Cardiac muscle cell (in vitro differentiated cells and primary cell): ENCODE data around the gene MPL. TPM values are rescaled to one million over a fixed set of nuclear protein-coding genes. Genes with fewer than 3 reads are reported as not detected.

Experiments used
- DNase-seq, 2 donors: peaks; one replicate each; pipeline versions ENCODE4 v3.0.0 to v3.0.0-alpha.2; 2010 to 2017; ENCODE audit warnings: low read depth in 1 of 2, low spot score in 1 of 2
- H3K27ac ChIP-seq: fragments of 200-600 bp; sonication (generic); 2 replicates; pipeline ENCODE4 v1.5.1; 2016
- H3K27me3 ChIP-seq: fragments of 200-600 bp; sonication (generic); 2 replicates; pipeline ENCODE4 v1.6.0; 2016; ENCODE audit warnings: control low read depth
- H3K36me3 ChIP-seq: fragments of 200-600 bp; sonication (generic); 2 replicates; pipeline ENCODE4 v1.5.1; 2016; ENCODE audit warnings: control low read depth
- H3K4me1 ChIP-seq: fragments of 200-600 bp; sonication (generic); 2 replicates; pipeline ENCODE4 v1.8.1; 2017; ENCODE audit warnings: low read depth, mild to moderate bottlenecking, mixed run types
- H3K4me3 ChIP-seq: fragments of 200-600 bp; sonication (generic); 2 replicates; pipeline ENCODE4 v1.5.1; 2016; ENCODE audit warnings: mild to moderate bottlenecking
- H3K9me3 ChIP-seq: fragments of 200-600 bp; sonication (generic); 2 replicates; pipeline ENCODE4 v1.5.1; 2017; ENCODE audit warnings: low read depth, mild to moderate bottlenecking, control low read depth
- polyA plus RNA-seq: library from polyadenylated mRNA; unstranded; fragments of >200 nt; fragmentation: Nextera tagmentation; extraction: Ambion mirVana; gene quantifications from 2 replicates; pipeline ENCODE4 v1.2.1, GENCODE V29; 2016
- total RNA-seq: library from RNA; depleted of rRNA; stranded (reverse); fragments of >200 nt; gene quantifications from 2 replicates; pipeline ENCODE4 v1.2.3, GENCODE V29; 2016
- TF ChIP-seq, protein P1 (sequence below): IDR thresholded peaks from 2 replicates; pipeline ENCODE4 v1.5.1; 2012; ENCODE audit warnings: low read depth, mild to moderate bottlenecking, low read length

The MPL gene
- total and polyA plus RNA-seq, 2 experiments from 2014 or later: not detected

DNA sequence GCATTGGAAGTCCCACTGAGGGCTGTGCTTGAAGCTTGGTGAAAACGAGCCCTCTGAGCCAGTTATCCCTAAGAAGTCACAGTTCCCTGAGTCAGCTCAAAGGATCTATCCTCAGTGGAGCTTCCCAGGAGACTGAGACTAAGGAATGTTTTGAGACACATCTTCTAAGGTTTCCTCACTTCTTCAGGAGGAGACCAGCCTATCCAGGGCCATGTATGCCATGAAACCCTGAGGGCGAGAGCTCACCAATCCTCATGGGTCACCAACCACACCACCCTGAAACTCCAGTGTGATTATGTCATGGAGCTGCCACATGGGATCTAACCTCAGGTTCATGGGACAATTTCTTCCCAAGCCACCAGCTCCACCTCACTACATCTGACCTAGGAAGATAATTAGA, 44.4 kb upstream of the MPL start:
- H3K4me1 ChIP-seq: peaks cover 13% of the 10 kb centered on the region
- H3K27ac ChIP-seq: no peak overlapping the region
- DNase-seq: no peak
- no peak overlapping the region for H3K4me3 ChIP-seq
- H3K36me3 ChIP-seq: no peaks in the 10 kb centered on the region
- no peaks in the 10 kb centered on the region for H3K9me3 ChIP-seq
- TF ChIP-seq, protein P1, sequence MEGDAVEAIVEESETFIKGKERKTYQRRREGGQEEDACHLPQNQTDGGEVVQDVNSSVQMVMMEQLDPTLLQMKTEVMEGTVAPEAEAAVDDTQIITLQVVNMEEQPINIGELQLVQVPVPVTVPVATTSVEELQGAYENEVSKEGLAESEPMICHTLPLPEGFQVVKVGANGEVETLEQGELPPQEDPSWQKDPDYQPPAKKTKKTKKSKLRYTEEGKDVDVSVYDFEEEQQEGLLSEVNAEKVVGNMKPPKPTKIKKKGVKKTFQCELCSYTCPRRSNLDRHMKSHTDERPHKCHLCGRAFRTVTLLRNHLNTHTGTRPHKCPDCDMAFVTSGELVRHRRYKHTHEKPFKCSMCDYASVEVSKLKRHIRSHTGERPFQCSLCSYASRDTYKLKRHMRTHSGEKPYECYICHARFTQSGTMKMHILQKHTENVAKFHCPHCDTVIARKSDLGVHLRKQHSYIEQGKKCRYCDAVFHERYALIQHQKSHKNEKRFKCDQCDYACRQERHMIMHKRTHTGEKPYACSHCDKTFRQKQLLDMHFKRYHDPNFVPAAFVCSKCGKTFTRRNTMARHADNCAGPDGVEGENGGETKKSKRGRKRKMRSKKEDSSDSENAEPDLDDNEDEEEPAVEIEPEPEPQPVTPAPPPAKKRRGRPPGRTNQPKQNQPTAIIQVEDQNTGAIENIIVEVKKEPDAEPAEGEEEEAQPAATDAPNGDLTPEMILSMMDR: no peak
- H3K27me3 ChIP-seq: no peaks in the 10 kb centered on the region

DNA sequence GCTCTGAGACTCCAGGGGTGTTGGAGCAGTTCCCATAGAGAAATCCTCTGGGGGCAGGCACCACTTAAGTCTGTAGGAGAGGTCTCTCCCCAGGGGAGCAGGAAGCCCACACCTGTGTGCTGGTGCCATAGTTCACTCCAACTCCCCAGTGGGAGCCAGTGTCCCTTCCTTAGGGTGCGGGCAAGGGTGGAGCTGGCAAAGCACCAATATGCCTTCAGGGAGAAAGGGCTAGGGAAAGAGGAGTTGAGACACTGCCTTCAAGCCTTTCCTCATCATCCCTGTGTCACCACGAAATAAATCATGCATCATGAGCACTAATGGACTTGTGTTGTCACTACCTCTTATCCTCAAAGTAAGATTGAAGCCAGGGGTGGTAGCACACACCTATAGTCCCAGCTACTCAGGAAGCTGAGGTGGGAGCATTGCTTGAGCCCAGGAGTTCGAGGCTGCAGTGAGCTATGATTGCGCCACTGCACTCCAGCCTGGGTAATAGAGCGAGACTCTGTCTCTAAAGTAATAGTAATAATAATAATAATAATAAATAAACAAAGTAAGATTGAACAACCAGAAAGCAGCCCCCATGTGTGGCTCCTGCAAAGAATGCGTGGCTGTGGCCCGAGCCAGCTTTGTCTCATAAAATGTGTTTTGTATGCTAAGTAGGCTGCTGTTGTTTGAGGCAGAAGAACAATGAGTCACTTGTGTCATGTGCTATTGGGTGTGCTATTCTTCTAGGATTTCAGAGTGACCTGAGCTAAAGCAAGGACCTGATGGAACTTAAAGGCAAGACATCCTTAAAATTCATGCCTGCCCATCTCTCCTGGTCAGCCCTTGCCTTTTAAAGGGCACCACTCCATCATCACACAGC, 43.5 kb upstream of the MPL start:
- H3K4me3 ChIP-seq: no peak overlapping the region
- H3K27ac ChIP-seq: no peak overlapping the region
- no peaks in the 10 kb centered on the region for H3K27me3 ChIP-seq
- TF ChIP-seq, protein P1: no peak
- no peaks in the 10 kb centered on the region for H3K36me3 ChIP-seq
- no peaks in the 10 kb centered on the region for H3K9me3 ChIP-seq
- H3K4me1 ChIP-seq: peaks cover 13% of the 10 kb centered on the region
- peak in 1 of 2 donors; percentile 38 for DNase-seq

DNA sequence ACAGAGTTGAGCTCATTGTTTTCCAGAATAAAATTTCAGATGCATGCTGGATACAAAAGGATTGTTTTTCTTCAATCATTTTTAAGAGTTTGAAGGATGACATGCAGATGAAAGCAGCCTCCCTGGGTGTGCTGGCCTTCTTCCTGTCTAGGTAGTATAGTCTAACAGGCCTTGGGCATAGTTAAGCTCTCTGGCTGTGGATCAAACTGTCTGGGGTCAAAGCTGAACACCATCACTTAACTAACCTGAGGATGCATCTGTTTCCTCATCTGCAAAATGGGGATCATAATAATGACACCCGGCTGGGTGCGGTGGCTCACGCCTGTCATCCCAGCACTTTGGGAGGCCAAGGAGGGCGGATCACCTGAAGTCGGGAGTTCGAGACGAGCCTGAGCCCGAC, 42.9 kb upstream of the MPL start:
- H3K36me3 ChIP-seq: no peaks in the 10 kb centered on the region
- peaks cover 13% of the 10 kb centered on the region for H3K4me1 ChIP-seq
- H3K27ac ChIP-seq: no peak overlapping the region
- no peaks in the 10 kb centered on the region for H3K9me3 ChIP-seq
- TF ChIP-seq, protein P1: no peak
- no peak overlapping the region for H3K4me3 ChIP-seq
- DNase-seq: no peak
- H3K27me3 ChIP-seq: no peaks in the 10 kb centered on the region

DNA sequence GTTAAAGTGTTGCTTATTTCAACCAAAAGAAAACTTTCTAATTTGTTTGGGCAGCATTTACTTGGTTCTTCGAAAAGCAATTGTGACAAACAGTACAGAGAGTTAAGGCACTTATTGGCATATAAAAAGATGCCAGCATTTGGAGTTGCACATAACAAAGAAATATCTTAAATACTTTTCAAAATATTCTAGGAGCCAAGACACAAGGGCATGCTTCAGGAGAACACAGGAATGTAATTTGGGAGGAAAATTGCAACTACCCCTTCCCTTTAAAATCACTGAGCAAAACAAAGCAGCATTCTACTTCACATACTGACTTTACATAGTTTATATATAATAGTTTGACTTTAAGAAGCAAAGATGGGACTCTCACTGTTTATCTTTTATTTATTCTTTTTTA, 41.4 kb upstream of the MPL start:
- Histone ChIP-seq H3K27me3 (no peaks in the 10 kb centered on the region), H3K27ac (peak overlapping the region; percentile 62), H3K4me1 (peaks cover 13% of the 10 kb centered on the region), H3K4me3 (no peak overlapping the region), H3K9me3 (no peaks in the 10 kb centered on the region), H3K36me3 (no peaks in the 10 kb centered on the region)
- no peak for DNase-seq
- TF ChIP-seq, protein P1: no peak

DNA sequence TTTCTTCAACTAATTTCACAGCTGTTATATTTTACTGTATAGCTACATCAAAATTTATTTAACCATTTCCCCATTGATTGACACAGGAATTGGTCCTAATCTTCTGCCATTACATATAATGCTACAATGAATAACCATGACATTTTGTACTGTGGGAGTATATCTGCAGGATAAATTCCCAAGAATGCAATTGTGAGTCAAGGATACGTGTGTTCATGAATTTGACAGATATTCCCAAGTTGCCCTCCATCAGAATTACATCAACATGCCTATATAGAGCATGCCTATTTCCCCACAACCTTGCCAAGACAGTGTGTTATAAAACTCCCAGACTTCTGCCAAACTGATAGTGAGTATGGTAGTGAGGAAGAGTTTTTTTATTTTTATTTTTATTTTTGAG, 39.6 kb upstream of the MPL start:
- H3K9me3 ChIP-seq: no peaks in the 10 kb centered on the region
- H3K4me3 ChIP-seq: no peak overlapping the region
- no peak for DNase-seq
- H3K36me3 ChIP-seq: no peaks in the 10 kb centered on the region
- no peak overlapping the region for H3K27ac ChIP-seq
- H3K4me1 ChIP-seq: peaks cover 13% of the 10 kb centered on the region
- TF ChIP-seq, protein P1: no peak
- H3K27me3 ChIP-seq: no peaks in the 10 kb centered on the region
